Activated CD4-positive, alpha-beta memory T cell treated with anti-CD3 and anti-CD28 coated beads, Interleukin-2, amount 10 ng/mL, durations not matched to agents 7 days and 5 days (primary cell): ENCODE data around the gene DPM3. TPM values are rescaled to one million over a fixed set of nuclear protein-coding genes. Genes with fewer than 3 reads are reported as not detected.
"Not testable (repeated sequence)": the region's sequence is repeated elsewhere in the genome, so short reads cannot be mapped to it uniquely, and the experiment has no call there.

ENCODE experiments used
- CTCF ChIA-PET: fragments of 350-600 bp; sonication (Branson Sonifier 250); formaldehyde crosslinking; loops from one replicate; lab custom pipeline; 2021; ENCODE audit warnings: antibody characterized with exemption, inconsistent platforms; lab: Charles Lee
- POLR2A ChIA-PET: fragments of 350-600 bp; sonication (Branson Sonifier 250); formaldehyde crosslinking; loops from one replicate; lab custom pipeline; 2021; ENCODE audit warnings: antibody characterized with exemption; lab: Charles Lee
- DNase-seq: peaks from one replicate; pipeline ENCODE4 v3.0.0-alpha.2; 2020
- H3K27ac Mint-ChIP-seq: one replicate; pipeline ENCODE4 v1.8.0; 2021; ENCODE audit warnings: mild to moderate bottlenecking, mixed read lengths
- H3K27me3 Mint-ChIP-seq: one replicate; pipeline ENCODE4 v1.8.0; 2021; ENCODE audit warnings: mixed read lengths
- H3K36me3 Mint-ChIP-seq: one replicate; pipeline ENCODE4 v1.8.0; 2021; ENCODE audit warnings: low read depth, mixed read lengths
- H3K4me1 Mint-ChIP-seq: one replicate; pipeline ENCODE4 v1.8.0; 2021; ENCODE audit warnings: mixed read lengths
- H3K4me3 Mint-ChIP-seq: one replicate; pipeline ENCODE4 v1.8.0; 2021; ENCODE audit warnings: mild to moderate bottlenecking, mixed read lengths
- H3K9me3 Mint-ChIP-seq: one replicate; pipeline ENCODE4 v1.8.0; 2021; ENCODE audit warnings: mixed read lengths
- total RNA-seq, 2 experiments: library from RNA; stranded (reverse); gene quantifications; one replicate each; pipeline ENCODE4 v1.2.3, GENCODE V29; 2021

The DPM3 gene
- total RNA-seq, 2 experiments from 2014 or later: 80.2 to 80.6 TPM

DNA sequence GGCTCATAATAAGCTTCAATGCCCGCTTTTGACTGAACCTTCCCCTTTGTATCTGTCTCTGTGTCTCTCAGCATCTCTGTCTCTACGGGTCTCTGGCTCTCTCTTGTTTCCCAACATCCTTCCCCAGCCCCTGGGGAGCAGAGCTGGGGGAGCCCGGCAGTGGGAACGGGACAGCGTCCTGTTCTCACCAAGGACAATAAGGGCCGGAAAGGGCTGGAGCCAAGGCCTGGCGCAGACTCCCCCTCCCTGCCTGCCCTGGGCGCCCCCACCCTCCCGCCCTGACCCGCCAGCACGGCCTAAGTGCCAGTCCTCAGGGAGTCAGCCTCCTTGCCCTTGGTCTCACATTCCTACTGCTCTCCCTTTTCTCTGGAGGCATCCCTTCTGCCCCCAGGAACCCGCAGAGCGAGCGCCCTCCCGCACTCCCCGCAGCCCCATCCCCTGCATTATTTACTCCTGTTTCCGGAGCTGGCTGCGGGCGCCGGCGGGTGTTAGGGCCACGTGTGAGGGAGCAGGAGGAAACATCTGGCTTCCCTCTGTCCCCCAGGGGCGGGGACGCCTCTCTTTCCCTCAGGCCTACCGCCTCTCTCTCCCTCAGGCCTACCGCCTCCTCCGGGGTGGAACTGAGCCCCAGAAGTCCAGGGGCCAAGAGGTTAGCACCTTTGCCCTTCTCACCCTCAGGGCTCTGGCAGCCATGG lies 26.3 kb upstream of the DPM3 start:
- Mint-ChIP-seq H3K4me3 (no peak overlapping the region), H3K27me3 (peaks cover 1% of the 10 kb centered on the region), H3K4me1 (peaks cover 23% of the 10 kb centered on the region), H3K36me3 (peaks cover 12% of the 10 kb centered on the region), H3K27ac (no peak overlapping the region), H3K9me3 (no peaks in the 10 kb centered on the region)
- ChIA-PET CTCF (interaction anchor here (1.2 to 8.0 kb wide), 6 partner anchors 24 to 81 kb away, joined by 4 to 209 read pairs (median 17); no protein-coding TSS in a partner anchor), POLR2A (interaction anchor here (1.0 to 2.1 kb wide), 3 partner anchors 24 to 75 kb away, joined by 3 to 9 read pairs (median 3); no protein-coding TSS in a partner anchor)
- no peak for DNase-seq

DNA sequence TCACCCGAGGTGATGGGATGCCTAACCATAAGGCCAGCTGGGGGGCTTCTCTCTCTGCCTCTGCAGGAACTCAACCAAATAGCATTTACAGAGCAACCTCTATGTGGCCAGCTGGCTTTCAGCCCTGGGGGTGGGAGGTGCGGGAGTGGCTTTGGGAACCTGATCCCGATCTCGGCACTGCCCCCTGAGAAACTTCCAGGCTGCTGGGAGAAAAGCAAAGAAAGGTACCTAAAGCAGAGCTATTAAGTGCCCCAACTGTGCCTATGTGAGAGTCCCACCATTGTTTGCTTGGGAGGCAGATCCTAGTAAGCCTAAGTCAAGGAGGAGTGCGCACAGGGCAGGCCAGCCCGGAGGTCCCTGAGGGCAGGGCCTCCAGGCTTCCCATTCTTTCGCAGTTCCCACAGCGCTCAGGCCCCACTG lies 25.7 kb upstream of the DPM3 start:
- Mint-ChIP-seq H3K27me3 (peaks cover 1% of the 10 kb centered on the region), H3K9me3 (no peaks in the 10 kb centered on the region), H3K27ac (no peak overlapping the region), H3K4me1 (peaks cover 19% of the 10 kb centered on the region), H3K4me3 (no peak overlapping the region), H3K36me3 (peaks cover 12% of the 10 kb centered on the region)
- ChIA-PET CTCF (interaction anchor here (4.5 to 8.0 kb wide), 3 partner anchors 69 to 80 kb away, joined by 25 to 209 read pairs (median 89); no protein-coding TSS in a partner anchor), POLR2A (interaction anchor here (1.0 to 2.1 kb wide), 2 partner anchors 24 to 74 kb away, joined by 3 to 9 read pairs; no protein-coding TSS in a partner anchor)
- no peak for DNase-seq

DNA sequence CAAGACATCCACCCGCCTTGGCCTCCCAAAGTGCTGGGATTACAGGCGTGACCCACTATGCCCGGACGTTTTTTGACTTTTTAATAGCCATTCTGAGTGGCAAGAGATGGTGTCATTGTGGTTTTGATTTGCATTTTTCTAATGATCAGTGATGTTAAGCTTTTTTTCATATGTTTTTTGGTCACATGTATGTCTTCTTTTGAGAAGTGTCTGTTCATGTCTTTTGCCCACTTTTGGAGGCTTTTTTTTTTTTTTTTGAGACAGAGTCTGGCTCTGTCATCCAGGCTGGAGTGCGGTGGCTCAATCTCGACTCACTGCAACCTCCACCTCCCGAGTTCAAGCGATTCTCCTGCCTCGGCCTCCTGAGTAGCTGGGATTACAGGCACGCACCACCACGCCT lies 24.3 kb upstream of the DPM3 start:
- H3K27me3 Mint-ChIP-seq, H3K36me3 Mint-ChIP-seq, H3K4me3 Mint-ChIP-seq, DNase-seq, H3K9me3 Mint-ChIP-seq, H3K27ac Mint-ChIP-seq: not testable (repeated sequence)
- ChIA-PET CTCF (interaction anchor here (0.6 to 2.8 kb wide), 4 partner anchors 8 to 79 kb away, joined by 3 to 13 read pairs (median 5); partner anchors contain the start of gene KRTCAP2), POLR2A (interaction anchor here (1.0 kb wide), 1 partner anchor 8 kb away, joined by 3 read pairs; the partner anchor contains the start of gene KRTCAP2)
- H3K4me1 Mint-ChIP-seq: peaks cover 16% of the 10 kb centered on the region

DNA sequence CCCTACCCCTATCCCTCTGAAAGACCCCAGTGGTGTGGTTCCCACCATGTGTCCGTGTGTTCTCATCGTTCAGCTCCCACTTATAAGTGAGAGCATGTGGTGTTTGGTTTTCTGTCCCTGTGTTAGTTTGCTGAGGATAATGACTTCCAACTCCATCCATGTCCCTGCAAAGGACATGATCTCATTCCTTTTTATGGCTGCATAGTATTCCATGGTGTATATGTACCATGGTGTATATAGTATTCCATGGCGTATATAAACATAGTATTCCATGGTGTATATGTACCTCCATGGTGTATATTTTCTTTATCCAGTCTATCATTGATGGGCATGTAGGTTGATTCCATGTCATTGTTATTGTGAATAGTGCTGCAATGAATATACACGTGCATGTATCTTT lies 23.5 kb upstream of the DPM3 start:
- H3K27me3 Mint-ChIP-seq, DNase-seq, H3K9me3 Mint-ChIP-seq, H3K36me3 Mint-ChIP-seq, H3K4me3 Mint-ChIP-seq, POLR2A ChIA-PET, H3K27ac Mint-ChIP-seq: not testable (repeated sequence)
- CTCF ChIA-PET: interaction anchor here (1.2 to 2.8 kb wide), 2 partner anchors 9 to 74 kb away, joined by 4 to 13 read pairs; partner anchors contain the start of gene KRTCAP2
- peaks cover 12% of the 10 kb centered on the region for H3K4me1 Mint-ChIP-seq

DNA sequence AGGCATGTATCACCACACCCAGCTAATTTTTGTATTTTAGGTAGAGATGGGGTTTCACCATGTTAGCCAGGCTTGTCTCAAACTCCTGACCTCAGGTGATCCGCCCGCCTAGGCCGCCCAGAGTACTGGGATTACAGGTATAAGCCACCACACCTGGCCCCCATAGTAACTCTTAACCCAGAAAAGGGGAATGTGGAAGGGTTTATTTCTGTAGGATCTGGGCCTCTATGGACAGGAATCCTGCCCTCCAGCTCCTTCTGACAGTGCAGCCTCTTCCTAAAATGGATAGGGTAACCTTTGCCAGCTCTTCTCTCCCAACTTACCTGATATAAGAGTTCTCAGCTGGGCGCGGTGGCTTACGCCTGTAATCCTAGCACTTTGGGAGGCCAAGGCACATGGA lies 22.3 kb upstream of the DPM3 start:
- CTCF ChIA-PET: interaction anchor here (2.8 kb wide), 1 partner anchor 10 kb away, joined by 13 read pairs; the partner anchor contains the start of gene KRTCAP2
- not testable (repeated sequence) for H3K36me3 Mint-ChIP-seq, DNase-seq, H3K27me3 Mint-ChIP-seq, H3K4me1 Mint-ChIP-seq, H3K9me3 Mint-ChIP-seq, H3K4me3 Mint-ChIP-seq, H3K27ac Mint-ChIP-seq
- POLR2A ChIA-PET: interaction anchor here (1.3 kb wide), 1 partner anchor 17 kb away, joined by 4 read pairs; no protein-coding TSS in a partner anchor

DNA sequence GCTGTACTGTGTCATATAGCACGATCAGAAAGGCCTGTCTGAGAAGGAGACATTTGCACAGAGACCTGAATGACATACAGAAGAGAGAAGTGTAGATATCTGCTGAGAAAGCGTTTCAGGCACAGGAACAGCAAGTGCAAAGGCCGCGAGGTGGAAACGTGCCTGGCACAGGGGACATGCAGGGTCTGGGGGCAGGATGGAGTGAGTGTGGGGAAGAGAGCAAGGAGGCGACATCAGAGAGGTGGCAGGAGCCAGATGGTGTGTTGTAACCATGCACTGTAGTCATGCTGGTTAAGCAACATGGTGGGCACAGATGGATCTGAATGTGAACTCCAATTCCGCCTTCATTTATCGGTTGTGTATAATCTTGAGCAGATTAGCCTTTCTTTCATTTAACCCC lies 19.8 kb upstream of the DPM3 start:
- ChIA-PET CTCF (no interaction called here), POLR2A (no interaction called here)
- no peak for DNase-seq
- H3K27ac Mint-ChIP-seq: no peak overlapping the region
- H3K27me3 Mint-ChIP-seq: peaks cover 17% of the 10 kb centered on the region
- H3K4me3 Mint-ChIP-seq: no peak overlapping the region
- H3K36me3 Mint-ChIP-seq: no peaks in the 10 kb centered on the region
- no peaks in the 10 kb centered on the region for H3K4me1 Mint-ChIP-seq
- H3K9me3 Mint-ChIP-seq: no peaks in the 10 kb centered on the region

DNA sequence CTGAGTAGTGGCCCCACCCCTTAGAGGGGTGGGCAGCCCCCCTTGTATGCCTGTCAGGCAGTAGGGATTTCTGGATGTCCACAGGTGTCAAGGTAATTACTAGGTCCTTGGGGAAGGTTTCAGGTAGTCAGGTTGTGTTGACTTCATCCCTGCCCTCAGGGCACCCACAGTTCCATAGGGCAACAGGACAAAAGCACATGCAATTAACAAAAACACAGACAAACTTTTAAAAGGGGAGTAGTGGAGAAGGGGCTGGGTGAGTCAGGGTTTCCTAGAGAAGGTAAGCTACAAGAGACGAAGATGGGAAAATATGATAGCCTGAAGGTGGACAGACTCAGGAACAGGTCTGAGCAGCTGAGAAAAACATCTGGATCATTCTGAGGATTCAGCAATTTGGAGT lies 18.7 kb upstream of the DPM3 start:
- Mint-ChIP-seq H3K4me3 (no peak overlapping the region), H3K27ac (no peak overlapping the region), H3K9me3 (no peaks in the 10 kb centered on the region), H3K27me3 (peaks cover 22% of the 10 kb centered on the region), H3K36me3 (no peaks in the 10 kb centered on the region), H3K4me1 (no peaks in the 10 kb centered on the region)
- ChIA-PET CTCF (no interaction called here), POLR2A (no interaction called here)
- no peak for DNase-seq

DNA sequence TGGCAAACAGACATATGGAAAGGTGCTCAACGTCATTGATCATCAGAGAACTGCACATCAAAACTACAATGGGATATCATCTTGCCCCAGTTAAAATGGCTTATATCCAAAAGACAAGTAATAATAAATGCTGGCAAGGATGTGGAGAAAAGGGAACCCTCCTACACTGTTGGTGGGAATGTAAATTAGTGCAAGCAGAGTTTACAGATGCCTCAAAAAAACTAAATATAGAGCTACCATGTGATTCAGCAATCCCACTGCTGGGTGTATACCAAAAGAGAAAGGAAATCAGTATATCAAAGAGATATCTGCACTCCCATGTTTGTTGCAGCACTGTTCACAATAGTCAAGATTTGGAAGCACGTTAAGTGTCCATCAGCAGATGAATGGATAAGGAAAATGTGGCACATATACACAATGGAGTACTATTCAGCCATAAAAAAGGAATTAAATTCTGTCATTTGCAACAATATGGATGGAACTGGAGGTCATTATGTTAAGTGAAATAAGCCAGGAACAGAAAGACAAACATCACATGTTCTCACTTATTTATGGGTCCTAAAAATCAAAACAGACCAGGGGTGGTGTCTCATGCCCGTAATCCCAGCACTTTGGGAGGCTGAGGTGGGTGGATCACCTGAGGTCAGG lies 15.8 kb upstream of the DPM3 start:
- CTCF ChIA-PET: interaction anchor here (1.4 kb wide), 1 partner anchor 17 kb away, joined by 3 read pairs; the partner anchor contains the start of gene KRTCAP2
- H3K27ac Mint-ChIP-seq, H3K4me1 Mint-ChIP-seq, H3K9me3 Mint-ChIP-seq, H3K36me3 Mint-ChIP-seq, DNase-seq, POLR2A ChIA-PET, H3K4me3 Mint-ChIP-seq: not testable (repeated sequence)
- H3K27me3 Mint-ChIP-seq: peaks cover 26% of the 10 kb centered on the region

DNA sequence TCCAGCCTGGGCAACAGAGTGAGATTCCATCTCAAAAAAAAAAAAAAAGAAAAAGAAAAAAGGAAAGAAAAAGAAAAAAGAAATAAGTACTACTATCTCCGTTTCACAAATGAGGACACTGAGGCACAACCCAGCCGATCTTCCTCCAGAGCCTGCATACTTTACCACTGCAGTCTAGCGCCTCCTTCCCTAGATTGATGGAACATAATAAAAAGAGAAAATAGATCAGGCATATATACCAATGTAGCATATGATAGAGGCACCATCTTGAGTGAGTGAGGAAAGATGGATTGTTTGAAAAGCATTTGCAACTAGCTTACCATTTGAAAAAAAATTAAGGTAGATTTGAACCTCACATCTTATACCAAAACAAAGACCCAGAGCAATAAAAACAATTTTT lies 5.2 kb upstream of the DPM3 start:
- Mint-ChIP-seq H3K9me3 (no peaks in the 10 kb centered on the region), H3K27ac (no peak overlapping the region), H3K4me1 (peaks cover 5% of the 10 kb centered on the region), H3K36me3 (peaks cover 2% of the 10 kb centered on the region), H3K27me3 (peaks cover 36% of the 10 kb centered on the region), H3K4me3 (no peak overlapping the region)
- ChIA-PET POLR2A (interaction anchor here (1.1 to 1.3 kb wide), 2 partner anchors 17 kb away, joined by 4 read pairs; no protein-coding TSS in a partner anchor), CTCF (interaction anchor here (0.7 to 2.4 kb wide), 3 partner anchors 27 to 91 kb away, joined by 3 to 5 read pairs (median 5); partner anchors contain the start of gene KRTCAP2)
- no peak for DNase-seq

DNA sequence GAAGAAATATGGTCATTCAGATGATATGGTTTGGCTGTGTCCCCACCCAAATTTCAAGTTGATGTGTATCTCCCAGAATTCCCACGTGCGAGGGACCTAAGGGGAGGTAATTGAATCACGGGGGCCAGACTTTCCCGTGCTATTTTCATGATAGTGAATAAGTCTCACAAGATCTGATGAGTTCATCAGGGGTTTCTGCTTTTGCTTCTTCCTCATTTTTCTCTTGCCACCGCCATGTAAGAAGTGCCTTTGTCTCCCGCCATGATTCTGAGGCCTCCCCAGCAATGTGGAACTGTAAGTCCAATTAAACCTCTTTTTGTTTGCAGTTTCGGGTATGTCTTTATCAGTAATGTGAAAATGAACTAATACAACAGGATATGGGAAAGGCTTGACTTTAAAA lies 1.4 kb upstream of the DPM3 start:
- ChIA-PET POLR2A (interaction anchor here (1.2 kb wide), 1 partner anchor 25 kb away, joined by 3 read pairs; no protein-coding TSS in a partner anchor), CTCF (interaction anchor here (2.0 kb wide), 1 partner anchor 31 kb away, joined by 10 read pairs; the partner anchor contains the start of gene KRTCAP2)
- peaks cover 33% of the 10 kb centered on the region for H3K4me1 Mint-ChIP-seq
- H3K9me3 Mint-ChIP-seq: no peaks in the 10 kb centered on the region
- no peak overlapping the region for H3K27ac Mint-ChIP-seq
- DNase-seq: no peak
- peaks cover 20% of the 10 kb centered on the region for H3K27me3 Mint-ChIP-seq
- H3K4me3 Mint-ChIP-seq: no peak overlapping the region
- H3K36me3 Mint-ChIP-seq: peaks cover 34% of the 10 kb centered on the region

DNA sequence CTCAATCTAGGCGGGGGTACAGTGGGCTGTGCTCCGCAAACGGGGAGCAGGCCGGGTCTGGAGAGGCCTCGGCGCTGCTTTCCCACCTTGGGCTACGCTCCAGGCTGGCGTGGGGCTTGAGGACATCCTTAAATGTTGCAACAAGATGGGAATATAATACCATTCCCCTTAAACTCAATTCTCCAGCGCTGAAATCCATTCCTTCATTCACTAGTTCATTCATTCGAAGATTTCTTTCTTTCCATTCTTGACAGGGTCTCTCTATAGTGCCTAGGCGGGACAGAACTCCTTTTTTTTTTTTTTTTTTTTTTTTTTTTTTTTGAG lies 261 bp upstream of the DPM3 start:
- ChIA-PET CTCF (interaction anchor here (0.5 to 0.6 kb wide), 2 partner anchors 30 to 32 kb away, joined by 4 read pairs; partner anchors contain the start of gene KRTCAP2), POLR2A (interaction anchor here (0.6 to 1.3 kb wide), 2 partner anchors 32 to 532 kb away, joined by 3 to 6 read pairs; partner anchors contain the start of gene KRTCAP2)
- peak overlapping the region; percentile 99 for H3K4me3 Mint-ChIP-seq
- H3K27ac Mint-ChIP-seq: peak overlapping the region; percentile 95
- no peak for DNase-seq
- peaks cover 38% of the 10 kb centered on the region for H3K36me3 Mint-ChIP-seq
- peaks cover 15% of the 10 kb centered on the region for H3K27me3 Mint-ChIP-seq
- no peaks in the 10 kb centered on the region for H3K9me3 Mint-ChIP-seq
- H3K4me1 Mint-ChIP-seq: peaks cover 38% of the 10 kb centered on the region

DNA sequence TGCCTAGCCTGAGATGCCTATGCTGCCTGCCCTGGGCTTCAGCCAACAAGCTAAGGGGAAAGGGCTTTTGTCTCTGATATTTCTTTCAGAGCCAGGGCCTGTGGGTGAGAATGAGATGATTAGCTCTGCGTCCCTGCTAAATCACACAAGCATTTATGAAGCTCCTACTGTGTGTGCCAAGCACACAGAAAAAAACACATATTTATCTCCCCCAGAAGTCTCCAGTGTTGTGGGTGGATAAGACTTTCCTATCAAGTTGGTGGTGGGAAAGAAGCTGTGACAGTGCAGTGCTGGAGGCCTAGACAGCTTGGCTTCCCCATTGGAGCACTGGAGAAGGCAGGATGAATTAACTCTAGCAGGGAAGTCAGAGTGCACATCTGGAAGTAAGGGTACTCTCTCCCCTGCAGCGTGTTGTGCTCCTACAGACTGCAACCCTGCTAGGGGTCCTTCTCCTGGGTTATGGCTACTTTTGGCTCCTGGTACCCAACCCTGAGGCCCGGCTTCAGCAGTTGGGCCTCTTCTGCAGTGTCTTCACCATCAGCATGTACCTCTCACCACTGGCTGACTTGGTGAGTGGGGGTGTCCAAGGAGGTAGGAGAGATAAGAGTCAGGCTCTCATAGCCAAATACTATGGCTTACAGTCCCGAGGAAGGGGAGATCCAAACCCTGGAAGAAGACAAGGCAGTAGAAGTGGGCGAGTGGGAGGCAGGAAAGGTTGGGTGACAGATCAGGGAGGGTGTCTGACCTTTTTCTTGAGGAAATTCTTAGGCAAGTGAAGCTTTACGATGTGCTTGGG lies 3.0 kb downstream of the DPM3 start:
- peaks cover 49% of the 10 kb centered on the region for H3K4me1 Mint-ChIP-seq
- no peaks in the 10 kb centered on the region for H3K9me3 Mint-ChIP-seq
- H3K36me3 Mint-ChIP-seq: peaks cover 45% of the 10 kb centered on the region
- H3K27ac Mint-ChIP-seq: peak overlapping the region; percentile 98
- H3K4me3 Mint-ChIP-seq: peak overlapping the region; percentile 97
- DNase-seq: no peak
- peaks cover 8% of the 10 kb centered on the region for H3K27me3 Mint-ChIP-seq
- ChIA-PET CTCF (interaction anchor here (1.1 to 5.6 kb wide), 6 partner anchors 22 to 84 kb away, joined by 3 to 28 read pairs (median 10); partner anchors contain the start of gene KRTCAP2), POLR2A (interaction anchor here (0.8 to 4.0 kb wide), 4 partner anchors 30 to 56 kb away, joined by 3 to 21 read pairs (median 4); partner anchors contain the start of gene KRTCAP2)
